Measurements from ENCODE around the gene NCKAP5.

Gene NCKAP5

GRCh38 chr2:132896073-132896472 is 672.2 kb downstream of the NCKAP5 start:
- H4K12ac ChIP-seq (ENCODE audit: low read depth, low read length): no peak overlapping the region
- H3K9ac ChIP-seq (ENCODE audit: low read length): no peak overlapping the region
- H3K4me2 ChIP-seq (ENCODE audit: low read length): no peak overlapping the region
- H3K9me3 ChIP-seq (ENCODE audit: insufficient read depth, low read depth, low read length): no peaks in the 10 kb centered on the region
- no peak overlapping the region for H4K91ac ChIP-seq (ENCODE audit: low read depth, low read length)
- H4K8ac ChIP-seq (ENCODE audit: low read depth, low read length): no peak overlapping the region
- H2BK12ac ChIP-seq (ENCODE audit: low read length): no peak overlapping the region
- no peak for DNase-seq
- no peak overlapping the region for H2BK120ac ChIP-seq (ENCODE audit: insufficient read depth, low read length, poor library complexity)
- no peak overlapping the region for H2AK5ac ChIP-seq (ENCODE audit: low read length)
- no peak overlapping the region for H2BK5ac ChIP-seq (ENCODE audit: low read depth, low read length, poor library complexity)
- no peak overlapping the region for H2AFZ ChIP-seq (ENCODE audit: insufficient read depth, low read length, poor library complexity)
- no peaks in the 10 kb centered on the region for H3K79me1 ChIP-seq (ENCODE audit: low read length)
- H3K36me3 ChIP-seq (ENCODE audit: control insufficient read depth in 1 of 2, insufficient read depth in 2 of 2, low read length in 2 of 2): no peaks in the 10 kb centered on the region
- no peaks in the 10 kb centered on the region for H3K4me1 ChIP-seq (ENCODE audit: control insufficient read depth in 1 of 2, insufficient read depth in 2 of 2, low read length in 2 of 2)
- H3K27ac ChIP-seq (ENCODE audit: low read depth, low read length): no peak overlapping the region
- H3K27me3 ChIP-seq (ENCODE audit: insufficient read depth, low read length): no peaks in the 10 kb centered on the region
- H3K14ac ChIP-seq (ENCODE audit: low read length): no peak overlapping the region
- H3K18ac ChIP-seq (ENCODE audit: low read length): no peak overlapping the region
- no peaks in the 10 kb centered on the region for H3K79me2 ChIP-seq (ENCODE audit: control insufficient read depth, insufficient read depth, low read length, poor library complexity)
- H3K4ac ChIP-seq (ENCODE audit: low read depth, low read length): no peak overlapping the region
- H3K23ac ChIP-seq (ENCODE audit: low read length): no peak overlapping the region
- WGBS (ENCODE audit: extremely low coverage, insufficient coverage, insufficient read length): no CpG with 5 or more reads among the region's 7 CpGs
- H3K4me3 ChIP-seq (ENCODE audit: low read depth, low read length): no peak overlapping the region

GRCh38 chr2:132891498-132891897 is 676.8 kb downstream of the NCKAP5 start:
- H2BK120ac ChIP-seq (ENCODE audit: insufficient read depth, low read length, poor library complexity): no peak overlapping the region
- no peak overlapping the region for H3K9ac ChIP-seq (ENCODE audit: low read length)
- H3K9me3 ChIP-seq (ENCODE audit: insufficient read depth, low read depth, low read length): no peaks in the 10 kb centered on the region
- no peak overlapping the region for H4K91ac ChIP-seq (ENCODE audit: low read depth, low read length)
- H3K27ac ChIP-seq (ENCODE audit: low read depth, low read length): no peak overlapping the region
- no peak overlapping the region for H4K8ac ChIP-seq (ENCODE audit: low read depth, low read length)
- no peaks in the 10 kb centered on the region for H3K79me2 ChIP-seq (ENCODE audit: control insufficient read depth, insufficient read depth, low read length, poor library complexity)
- no peak overlapping the region for H2AK5ac ChIP-seq (ENCODE audit: low read length)
- H3K36me3 ChIP-seq (ENCODE audit: control insufficient read depth in 1 of 2, insufficient read depth in 2 of 2, low read length in 2 of 2): no peaks in the 10 kb centered on the region
- WGBS (ENCODE audit: extremely low coverage, insufficient coverage, insufficient read length): no CpG with 5 or more reads among the region's 5 CpGs
- H3K4ac ChIP-seq (ENCODE audit: low read depth, low read length): no peak overlapping the region
- no peak overlapping the region for H2BK12ac ChIP-seq (ENCODE audit: low read length)
- no peak overlapping the region for H3K4me3 ChIP-seq (ENCODE audit: low read depth, low read length)
- no peaks in the 10 kb centered on the region for H3K27me3 ChIP-seq (ENCODE audit: insufficient read depth, low read length)
- no peak overlapping the region for H3K23ac ChIP-seq (ENCODE audit: low read length)
- no peaks in the 10 kb centered on the region for H3K79me1 ChIP-seq (ENCODE audit: low read length)
- H3K4me1 ChIP-seq (ENCODE audit: control insufficient read depth in 1 of 2, insufficient read depth in 2 of 2, low read length in 2 of 2): no peaks in the 10 kb centered on the region
- no peak overlapping the region for H4K12ac ChIP-seq (ENCODE audit: low read depth, low read length)
- H2AFZ ChIP-seq (ENCODE audit: insufficient read depth, low read length, poor library complexity): no peak overlapping the region
- H2BK5ac ChIP-seq (ENCODE audit: low read depth, low read length, poor library complexity): no peak overlapping the region
- H3K14ac ChIP-seq (ENCODE audit: low read length): no peak overlapping the region
- H3K4me2 ChIP-seq (ENCODE audit: low read length): no peak overlapping the region
- no peak overlapping the region for H3K18ac ChIP-seq (ENCODE audit: low read length)
- peak in 1 of 2 donors; percentile 36 for DNase-seq

GRCh38 chr2:132886574-132886973 is 681.7 kb downstream of the NCKAP5 start:
- Histone ChIP-seq H2BK12ac (ENCODE audit: low read length) (no peak overlapping the region), H3K4ac (ENCODE audit: low read depth, low read length) (no peak overlapping the region), H2AK5ac (ENCODE audit: low read length) (no peak overlapping the region), H3K14ac (ENCODE audit: low read length) (no peak overlapping the region), H4K8ac (ENCODE audit: low read depth, low read length) (no peak overlapping the region), H3K79me2 (ENCODE audit: control insufficient read depth, insufficient read depth, low read length, poor library complexity) (no peaks in the 10 kb centered on the region), H3K36me3 (ENCODE audit: control insufficient read depth in 1 of 2, insufficient read depth in 2 of 2, low read length in 2 of 2) (no peaks in the 10 kb centered on the region), H2BK120ac (ENCODE audit: insufficient read depth, low read length, poor library complexity) (no peak overlapping the region), H3K4me3 (ENCODE audit: low read depth, low read length) (no peak overlapping the region), H3K27ac (ENCODE audit: low read depth, low read length) (no peak overlapping the region), H3K18ac (ENCODE audit: low read length) (no peak overlapping the region), H3K9me3 (ENCODE audit: insufficient read depth, low read depth, low read length) (no peaks in the 10 kb centered on the region), H3K27me3 (ENCODE audit: insufficient read depth, low read length) (no peaks in the 10 kb centered on the region), H4K12ac (ENCODE audit: low read depth, low read length) (no peak overlapping the region), H2BK5ac (ENCODE audit: low read depth, low read length, poor library complexity) (no peak overlapping the region), H2AFZ (ENCODE audit: insufficient read depth, low read length, poor library complexity) (no peak overlapping the region), H3K79me1 (ENCODE audit: low read length) (no peaks in the 10 kb centered on the region), H4K91ac (ENCODE audit: low read depth, low read length) (no peak overlapping the region), H3K9ac (ENCODE audit: low read length) (no peak overlapping the region), H3K23ac (ENCODE audit: low read length) (no peak overlapping the region), H3K4me2 (ENCODE audit: low read length) (no peak overlapping the region), H3K4me1 (ENCODE audit: control insufficient read depth in 1 of 2, insufficient read depth in 2 of 2, low read length in 2 of 2) (no peaks in the 10 kb centered on the region)
- WGBS (ENCODE audit: extremely low coverage, insufficient coverage, insufficient read length): no CpG with 5 or more reads among the region's 2 CpGs
- DNase-seq: no peak

- H3K4me1 ChIP-seq (ENCODE audit: control insufficient read depth in 1 of 2, insufficient read depth in 2 of 2, low read length in 2 of 2): no peaks in the 10 kb centered on the region
- H4K12ac ChIP-seq (ENCODE audit: low read depth, low read length): no peak overlapping the region
- no peak overlapping the region for H3K18ac ChIP-seq (ENCODE audit: low read length)
- no peaks in the 10 kb centered on the region for H3K79me1 ChIP-seq (ENCODE audit: low read length)
- no peak overlapping the region for H3K27ac ChIP-seq (ENCODE audit: low read depth, low read length)
- H3K79me2 ChIP-seq (ENCODE audit: control insufficient read depth, insufficient read depth, low read length, poor library complexity): no peaks in the 10 kb centered on the region
- H3K36me3 ChIP-seq (ENCODE audit: control insufficient read depth in 1 of 2, insufficient read depth in 2 of 2, low read length in 2 of 2): no peaks in the 10 kb centered on the region
- no peak overlapping the region for H3K14ac ChIP-seq (ENCODE audit: low read length)
- no peak overlapping the region for H3K4me3 ChIP-seq (ENCODE audit: low read depth, low read length)
- H2BK5ac ChIP-seq (ENCODE audit: low read depth, low read length, poor library complexity): no peak overlapping the region
- H3K27me3 ChIP-seq (ENCODE audit: insufficient read depth, low read length): no peaks in the 10 kb centered on the region
- WGBS (ENCODE audit: extremely low coverage, insufficient coverage, insufficient read length): no CpG with 5 or more reads among the region's 6 CpGs
- no peak overlapping the region for H2BK120ac ChIP-seq (ENCODE audit: insufficient read depth, low read length, poor library complexity)
- H3K9me3 ChIP-seq (ENCODE audit: insufficient read depth, low read depth, low read length): no peaks in the 10 kb centered on the region
- H2AFZ ChIP-seq (ENCODE audit: insufficient read depth, low read length, poor library complexity): no peak overlapping the region
- H3K4ac ChIP-seq (ENCODE audit: low read depth, low read length): no peak overlapping the region
- H4K91ac ChIP-seq (ENCODE audit: low read depth, low read length): no peak overlapping the region
- H4K8ac ChIP-seq (ENCODE audit: low read depth, low read length): no peak overlapping the region
- H3K9ac ChIP-seq (ENCODE audit: low read length): no peak overlapping the region
- H3K23ac ChIP-seq (ENCODE audit: low read length): no peak overlapping the region
- DNase-seq: no peak
- H2AK5ac ChIP-seq (ENCODE audit: low read length): no peak overlapping the region
- no peak overlapping the region for H3K4me2 ChIP-seq (ENCODE audit: low read length)
- H2BK12ac ChIP-seq (ENCODE audit: low read length): no peak overlapping the region
These were observed 683.6 kb downstream of the NCKAP5 start for GRCh38 chr2:132884705-132885104.
